ENCODE results near the gene LAMB4.

DNA sequence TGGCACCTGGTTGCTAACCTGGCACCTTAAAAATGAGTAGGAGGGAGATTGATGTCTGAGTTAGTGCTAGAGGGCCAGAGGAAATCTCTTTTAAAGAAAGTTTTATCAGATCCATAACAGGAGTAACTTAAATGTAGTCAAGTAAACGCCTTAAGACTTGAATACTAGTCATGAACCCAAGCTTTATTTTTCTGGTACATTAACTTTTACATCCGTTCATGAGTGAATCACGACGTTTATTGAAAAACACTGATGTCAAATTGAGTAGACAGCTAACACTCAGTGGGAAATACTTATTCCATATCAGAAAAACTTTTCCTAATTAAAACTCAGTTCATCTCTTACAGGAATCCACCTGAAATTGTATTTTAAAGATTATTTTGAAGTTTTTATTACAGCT, 120.3 kb downstream of the LAMB4 start:
- TF ChIP-seq GATA2 (IDR thresholded peaks at IDR 0.05; ENCODE audit: low read depth, low read length) (no peak), GATA3 (IDR thresholded peaks at IDR 0.05; ENCODE audit: low read depth, low read length) (no peak)

Data from SH-SY5Y (cell line).